Measurements from ENCODE around the gene RPA4.

RPA4 gene

GRCh38 chrX:96929036-96929435 lies 45.3 kb downstream of the RPA4 start:
- Histone ChIP-seq H3K14ac (ENCODE audit: low read length) (no peak overlapping the region), H3K9ac (ENCODE audit: low read depth, low read length, poor library complexity) (no peak overlapping the region), H3K18ac (ENCODE audit: low read length) (no peak overlapping the region), H2AK5ac (ENCODE audit: low read depth, low read length) (no peak overlapping the region), H3K27me3 (ENCODE audit: control insufficient read depth in 3 of 3, insufficient read depth in 3 of 3, low read depth in 1 of 3, low read length in 3 of 3) (no peaks in the 10 kb centered on the region), H3K4ac (ENCODE audit: low read length) (no peak overlapping the region), H2BK12ac (ENCODE audit: low read length) (no peak overlapping the region), H3K36me3 (replicated peaks in 1 of 2; ENCODE audit: control insufficient read depth in 2 of 2, insufficient read depth in 2 of 2, low read length in 2 of 2) (no peaks in the 10 kb centered on the region), H2BK15ac (ENCODE audit: low read length) (no peak overlapping the region), H3K79me1 (ENCODE audit: low read depth, low read length) (no peaks in the 10 kb centered on the region), H4K8ac (ENCODE audit: low read depth, low read length) (no peak overlapping the region), H3K4me2 (ENCODE audit: insufficient read depth, low read length, poor library complexity, severe bottlenecking) (no peak overlapping the region), H3K23ac (ENCODE audit: low read depth, low read length, poor library complexity) (no peak overlapping the region), H3K4me3 (ENCODE audit: low read length in 2 of 2) (no peak overlapping the region), H3K9me3 (replicated peaks in 1 of 2; ENCODE audit: control insufficient read depth in 2 of 2, insufficient read depth in 1 of 2, low read depth in 1 of 2, low read length in 2 of 2) (no peaks in the 10 kb centered on the region), H2BK5ac (ENCODE audit: low read length) (no peak overlapping the region), H3K27ac (replicated peaks; ENCODE audit: low read length) (no peak overlapping the region), H2BK120ac (ENCODE audit: low read depth, low read length) (no peak overlapping the region), H3K4me1 (ENCODE audit: control insufficient read depth in 2 of 2, insufficient read depth in 1 of 2, low read depth in 1 of 2, low read length in 2 of 2) (no peaks in the 10 kb centered on the region), H4K91ac (ENCODE audit: low read depth, low read length, poor library complexity) (no peak overlapping the region), H2AFZ (ENCODE audit: low read length) (no peak overlapping the region)
- DNase-seq (ENCODE audit: low spot score): no peak
